Type B pancreatic cell (in vitro differentiated cells): ENCODE data around the gene HSD17B12. TPM values are rescaled to one million over a fixed set of nuclear protein-coding genes. Genes with fewer than 3 reads are reported as not detected.

Experiments used
- DNase-seq: peaks from one replicate; pipeline ENCODE4 v3.0.0; 2021; ENCODE audit warnings: mixed read lengths; ENCODE audit not compliant: unreplicated experiment; ENCODE audit errors: extremely low spot score
- H3K27ac Mint-ChIP-seq: 2 replicates; pipeline ENCODE4 v1.8.0; 2021; ENCODE audit warnings: mild to moderate bottlenecking, mixed read lengths
- H3K27me3 Mint-ChIP-seq: 2 replicates; pipeline ENCODE4 v1.8.0; 2021; ENCODE audit warnings: mixed read lengths
- H3K36me3 Mint-ChIP-seq: 2 replicates; pipeline ENCODE4 v1.8.0; 2021; ENCODE audit warnings: mixed read lengths
- H3K4me1 Mint-ChIP-seq: one replicate; pipeline ENCODE4 v1.8.0; 2021; ENCODE audit warnings: mixed read lengths; ENCODE audit not compliant: unreplicated experiment
- H3K4me3 Mint-ChIP-seq: 2 replicates; pipeline ENCODE4 v1.8.0; 2021; ENCODE audit warnings: mild to moderate bottlenecking, mixed read lengths
- H3K9me3 Mint-ChIP-seq: 2 replicates; pipeline ENCODE4 v1.8.0; 2021; ENCODE audit warnings: mixed read lengths
- CTCF ChIP-seq: fragments of 200-600 bp; sonication (generic); conservative IDR thresholded peaks from 2 replicates; pipeline ENCODE4 v1.5.0; 2021; ENCODE audit warnings: antibody characterized with exemption, mild to moderate bottlenecking
- total RNA-seq: library from RNA; stranded (reverse); gene quantifications from 2 replicates; pipeline ENCODE4 v1.2.1, GENCODE V29; 2021; ENCODE audit warnings: low replicate concordance

The HSD17B12 gene
- total RNA-seq, 1 donor from 2014 or later = 99.0 TPM

GRCh38 chr11:43694477-43694876 lies 13.9 kb downstream of the HSD17B12 start:
- Mint-ChIP-seq H3K4me3 (no peak overlapping the region), H3K9me3 (peaks cover 7% of the 10 kb centered on the region), H3K4me1 (no peaks in the 10 kb centered on the region), H3K36me3 (peaks cover 30% of the 10 kb centered on the region), H3K27me3 (no peaks in the 10 kb centered on the region), H3K27ac (no peak overlapping the region)
- DNase-seq = no peak
- no peak for TF ChIP-seq CTCF

GRCh38 chr11:43697679-43698078 lies 17.1 kb downstream of the HSD17B12 start:
- H3K36me3 Mint-ChIP-seq = peaks cover 30% of the 10 kb centered on the region
- no peaks in the 10 kb centered on the region for H3K27me3 Mint-ChIP-seq
- H3K4me3 Mint-ChIP-seq = no peak overlapping the region
- DNase-seq = no peak
- H3K9me3 Mint-ChIP-seq = peaks cover 11% of the 10 kb centered on the region
- no peaks in the 10 kb centered on the region for H3K4me1 Mint-ChIP-seq
- H3K27ac Mint-ChIP-seq = no peak overlapping the region
- TF ChIP-seq CTCF = no peak

GRCh38 chr11:43699870-43700269 lies 19.3 kb downstream of the HSD17B12 start:
- H3K4me1 Mint-ChIP-seq = no peaks in the 10 kb centered on the region
- DNase-seq = no peak
- no peak overlapping the region for H3K27ac Mint-ChIP-seq
- no peak for TF ChIP-seq CTCF
- H3K4me3 Mint-ChIP-seq = no peak overlapping the region
- peaks cover 33% of the 10 kb centered on the region for H3K36me3 Mint-ChIP-seq
- peaks cover 14% of the 10 kb centered on the region for H3K9me3 Mint-ChIP-seq
- no peaks in the 10 kb centered on the region for H3K27me3 Mint-ChIP-seq

GRCh38 chr11:43706631-43707030 lies 26.1 kb downstream of the HSD17B12 start:
- Mint-ChIP-seq H3K4me3 (no peak overlapping the region), H3K27ac (no peak overlapping the region), H3K36me3 (peaks cover 23% of the 10 kb centered on the region), H3K27me3 (no peaks in the 10 kb centered on the region), H3K4me1 (no peaks in the 10 kb centered on the region), H3K9me3 (peaks cover 6% of the 10 kb centered on the region)
- TF ChIP-seq CTCF = no peak
- no peak for DNase-seq

GRCh38 chr11:43708776-43709175 lies 28.2 kb downstream of the HSD17B12 start:
- H3K36me3 Mint-ChIP-seq = peaks cover 21% of the 10 kb centered on the region
- H3K9me3 Mint-ChIP-seq = peaks cover 8% of the 10 kb centered on the region
- DNase-seq = no peak
- H3K27ac Mint-ChIP-seq = no peak overlapping the region
- TF ChIP-seq CTCF = no peak
- H3K4me3 Mint-ChIP-seq = no peak overlapping the region
- H3K27me3 Mint-ChIP-seq = no peaks in the 10 kb centered on the region
- no peaks in the 10 kb centered on the region for H3K4me1 Mint-ChIP-seq

- no peak overlapping the region for H3K27ac Mint-ChIP-seq
Measured at GRCh38 chr11:43709689-43710088, 29.2 kb downstream of the HSD17B12 start.

More at GRCh38 chr11:43709689-43710088, 29.2 kb downstream of the HSD17B12 start:
- no peak for TF ChIP-seq CTCF
- H3K4me3 Mint-ChIP-seq = no peak overlapping the region
- peaks cover 21% of the 10 kb centered on the region for H3K36me3 Mint-ChIP-seq
- H3K4me1 Mint-ChIP-seq = no peaks in the 10 kb centered on the region
- no peak for DNase-seq
- H3K9me3 Mint-ChIP-seq = peaks cover 8% of the 10 kb centered on the region
- no peaks in the 10 kb centered on the region for H3K27me3 Mint-ChIP-seq
